PFSK-1 (cell line): ENCODE measurements around the gene PRDM2.

Experiments
- FOXP2 ChIP-seq: optimal IDR thresholded peaks from 2 replicates; pipeline ENCODE3; 2011; ENCODE audit warnings: borderline replicate concordance, control low read depth, inconsistent platforms; ENCODE audit not compliant: insufficient read depth; ENCODE audit errors: extremely low read length, extremely low read depth
- POLR2AphosphoS5 ChIP-seq: IDR thresholded peaks from 2 replicates; pipeline ENCODE4 v1.6.1; 2012; ENCODE audit warnings: low read depth, mild to moderate bottlenecking, control low read depth, low read length, moderate library complexity
- SIN3A ChIP-seq: IDR thresholded peaks from 2 replicates; pipeline ENCODE4 v1.6.1; 2012; ENCODE audit warnings: mild to moderate bottlenecking, low read length, moderate library complexity, borderline replicate concordance; ENCODE audit not compliant: insufficient read depth
- TAF1 ChIP-seq: IDR thresholded peaks from 2 replicates; pipeline ENCODE4 v1.6.1; 2012; ENCODE audit warnings: low read length, control low read depth, borderline replicate concordance; ENCODE audit not compliant: insufficient read depth
- TF ChIP-seq, protein P1 (sequence below), 2 experiments: IDR thresholded peaks; 2 replicates each; pipeline versions ENCODE4 v1.6.1 to v1.8.0; 2011 to 2012; ENCODE audit warnings: low read depth in 2 of 2, low read length in 2 of 2, control low read depth in 1 of 2, inconsistent platforms in 1 of 2, mild to moderate bottlenecking in 1 of 2, moderate library complexity in 1 of 2; ENCODE audit not compliant: insufficient read depth in 1 of 2

The PRDM2 gene

DNA sequence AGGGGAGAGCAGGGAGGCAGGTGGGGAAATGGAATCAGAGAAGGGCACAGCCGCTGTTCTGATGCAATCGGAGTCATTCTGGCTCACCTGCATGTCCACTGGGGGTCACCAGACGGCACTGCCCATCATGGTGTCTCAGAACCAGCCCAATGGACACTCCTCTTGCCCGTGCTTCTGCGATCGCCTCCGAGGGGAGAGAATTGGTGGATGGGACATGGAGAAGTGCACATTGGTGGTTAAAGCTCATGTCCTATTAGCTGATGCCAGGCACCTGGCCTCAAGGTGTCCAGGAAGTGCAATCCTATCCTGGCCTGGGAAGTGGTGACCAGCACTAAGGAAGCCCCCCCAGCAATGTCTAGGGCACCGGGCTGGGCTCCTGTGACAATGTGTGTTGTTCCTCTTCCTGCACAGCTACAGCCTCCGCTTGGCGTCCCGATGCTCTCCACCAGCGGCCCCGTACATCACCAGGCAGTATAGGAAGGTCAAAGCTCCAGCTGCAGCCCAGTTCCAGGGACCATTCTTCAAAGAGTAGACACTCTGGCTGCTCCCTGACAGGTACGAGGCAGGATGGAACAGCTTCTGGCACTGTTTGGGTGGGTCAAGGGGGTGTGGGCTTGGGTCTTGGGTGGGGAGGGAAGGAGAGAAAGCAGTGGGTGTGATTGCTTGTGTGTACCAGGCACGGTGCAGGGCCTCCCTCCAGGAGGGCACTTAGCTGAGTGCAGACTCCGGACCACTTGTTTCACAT lies 116.2 kb downstream of the PRDM2 start:
- TF ChIP-seq FOXP2 (no peak), POLR2AphosphoS5 (no peak), SIN3A (no peak), TAF1 (no peak)
- TF ChIP-seq, protein P1, sequence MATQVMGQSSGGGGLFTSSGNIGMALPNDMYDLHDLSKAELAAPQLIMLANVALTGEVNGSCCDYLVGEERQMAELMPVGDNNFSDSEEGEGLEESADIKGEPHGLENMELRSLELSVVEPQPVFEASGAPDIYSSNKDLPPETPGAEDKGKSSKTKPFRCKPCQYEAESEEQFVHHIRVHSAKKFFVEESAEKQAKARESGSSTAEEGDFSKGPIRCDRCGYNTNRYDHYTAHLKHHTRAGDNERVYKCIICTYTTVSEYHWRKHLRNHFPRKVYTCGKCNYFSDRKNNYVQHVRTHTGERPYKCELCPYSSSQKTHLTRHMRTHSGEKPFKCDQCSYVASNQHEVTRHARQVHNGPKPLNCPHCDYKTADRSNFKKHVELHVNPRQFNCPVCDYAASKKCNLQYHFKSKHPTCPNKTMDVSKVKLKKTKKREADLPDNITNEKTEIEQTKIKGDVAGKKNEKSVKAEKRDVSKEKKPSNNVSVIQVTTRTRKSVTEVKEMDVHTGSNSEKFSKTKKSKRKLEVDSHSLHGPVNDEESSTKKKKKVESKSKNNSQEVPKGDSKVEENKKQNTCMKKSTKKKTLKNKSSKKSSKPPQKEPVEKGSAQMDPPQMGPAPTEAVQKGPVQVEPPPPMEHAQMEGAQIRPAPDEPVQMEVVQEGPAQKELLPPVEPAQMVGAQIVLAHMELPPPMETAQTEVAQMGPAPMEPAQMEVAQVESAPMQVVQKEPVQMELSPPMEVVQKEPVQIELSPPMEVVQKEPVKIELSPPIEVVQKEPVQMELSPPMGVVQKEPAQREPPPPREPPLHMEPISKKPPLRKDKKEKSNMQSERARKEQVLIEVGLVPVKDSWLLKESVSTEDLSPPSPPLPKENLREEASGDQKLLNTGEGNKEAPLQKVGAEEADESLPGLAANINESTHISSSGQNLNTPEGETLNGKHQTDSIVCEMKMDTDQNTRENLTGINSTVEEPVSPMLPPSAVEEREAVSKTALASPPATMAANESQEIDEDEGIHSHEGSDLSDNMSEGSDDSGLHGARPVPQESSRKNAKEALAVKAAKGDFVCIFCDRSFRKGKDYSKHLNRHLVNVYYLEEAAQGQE (IDR thresholded peaks at IDR 0.05; ENCODE audit: insufficient read depth in 1 of 2, low read depth in 2 of 2, low read length in 2 of 2): no peak

DNA sequence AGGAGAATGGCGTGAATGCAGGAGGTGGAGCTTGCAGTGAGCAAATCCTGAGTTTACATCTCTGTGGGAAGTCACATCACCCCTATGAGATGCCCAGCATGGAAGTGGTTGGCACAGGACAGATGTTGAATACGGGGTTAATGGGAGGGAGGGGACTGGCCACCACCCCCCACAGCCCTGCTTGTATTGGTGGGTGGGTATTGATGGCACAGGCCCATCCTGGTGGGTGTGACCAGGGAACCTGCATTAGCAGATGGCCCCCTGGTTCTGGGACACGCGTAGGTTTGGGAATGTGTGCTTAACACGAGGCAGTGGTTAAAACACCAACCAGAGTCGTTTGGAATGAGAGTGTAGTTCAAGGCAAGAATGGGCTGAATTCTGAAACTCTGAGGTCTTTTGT lies 117.9 kb downstream of the PRDM2 start:
- TF ChIP-seq FOXP2: no peak
- TF ChIP-seq TAF1: no peak
- TF ChIP-seq SIN3A: no peak
- TF ChIP-seq, protein P1 (IDR thresholded peaks at IDR 0.05; ENCODE audit: insufficient read depth in 1 of 2, low read depth in 2 of 2, low read length in 2 of 2): no peak
- no peak for TF ChIP-seq POLR2AphosphoS5

DNA sequence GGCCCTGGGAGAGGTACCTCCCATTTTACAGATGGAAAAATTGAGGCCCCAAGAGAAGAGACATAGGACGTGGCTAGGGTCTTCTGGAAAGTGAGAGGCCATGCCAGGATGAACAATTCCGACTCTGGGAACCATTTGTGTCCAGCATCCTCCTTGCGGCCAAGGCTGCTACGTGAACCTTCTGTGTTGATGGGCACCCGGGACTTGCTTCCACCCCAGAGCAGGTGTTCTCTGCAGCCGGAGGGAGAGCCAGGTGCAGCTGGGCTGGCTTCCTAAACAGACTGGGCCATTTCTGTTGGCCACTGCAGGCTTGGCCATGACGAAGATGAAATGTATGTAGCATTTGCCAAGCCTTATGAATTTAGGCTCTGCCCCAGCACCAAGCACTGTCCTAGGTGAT lies 118.9 kb downstream of the PRDM2 start:
- TF ChIP-seq SIN3A (no peak), POLR2AphosphoS5 (no peak), FOXP2 (no peak), TAF1 (no peak)
- TF ChIP-seq, protein P1 (IDR thresholded peaks at IDR 0.05; ENCODE audit: insufficient read depth in 1 of 2, low read depth in 2 of 2, low read length in 2 of 2): no peak

DNA sequence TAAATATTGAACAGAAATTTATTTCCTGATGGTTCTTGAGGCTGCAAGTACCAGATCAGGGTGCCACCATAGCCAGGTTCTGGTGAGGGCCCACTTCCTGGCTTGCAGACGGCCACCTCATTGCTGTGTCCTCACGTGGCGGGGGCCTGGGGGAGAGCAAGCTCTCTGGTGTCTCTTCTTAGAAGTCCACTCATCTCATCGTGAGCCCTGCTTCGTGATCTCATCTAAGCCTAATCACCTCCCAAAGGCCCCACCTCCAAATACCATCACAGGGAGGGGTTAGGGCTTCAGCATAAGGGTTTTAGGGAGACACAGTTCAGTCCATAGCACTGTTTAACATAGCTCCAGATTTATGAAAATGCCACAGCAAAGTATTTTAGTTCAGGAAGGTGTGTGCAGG lies 119.7 kb downstream of the PRDM2 start:
- TF ChIP-seq FOXP2: no peak
- TF ChIP-seq, protein P1 (IDR thresholded peaks at IDR 0.05; ENCODE audit: insufficient read depth in 1 of 2, low read depth in 2 of 2, low read length in 2 of 2): no peak
- TF ChIP-seq SIN3A: no peak
- TF ChIP-seq POLR2AphosphoS5: no peak
- TF ChIP-seq TAF1: no peak

DNA sequence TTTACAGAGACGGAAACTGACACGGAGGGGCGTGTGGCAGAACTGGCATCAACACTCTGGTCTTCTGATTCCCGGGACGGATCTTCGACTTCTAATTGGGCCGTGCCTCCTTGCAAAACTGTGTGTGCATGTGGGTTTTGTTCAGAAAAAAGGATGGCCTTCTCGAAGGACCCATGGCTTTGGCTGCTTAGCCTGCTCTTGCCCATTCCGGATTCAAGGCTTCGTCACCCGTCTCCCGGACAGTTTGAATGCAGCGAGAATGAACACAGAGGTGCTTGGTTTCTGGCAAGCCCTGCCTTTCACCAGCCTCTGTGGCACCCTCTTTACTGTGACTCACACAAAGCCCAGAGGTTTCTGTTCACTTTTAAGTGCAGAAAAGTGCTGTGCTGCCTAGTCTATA lies 120.1 kb downstream of the PRDM2 start:
- no peak for TF ChIP-seq SIN3A
- TF ChIP-seq, protein P1 (IDR thresholded peaks at IDR 0.05; ENCODE audit: insufficient read depth in 1 of 2, low read depth in 2 of 2, low read length in 2 of 2): no peak
- no peak for TF ChIP-seq TAF1
- TF ChIP-seq POLR2AphosphoS5: no peak
- no peak for TF ChIP-seq FOXP2
